Measurements from ENCODE around the gene OLFM2.

GRCh38 chr19:9941231-9941630 is 4.9 kb upstream of the OLFM2 start:
- TF ChIP-seq CTCF (IDR thresholded peaks at IDR 0.05; ENCODE audit: low read depth, low read length, missing input control) (no peak), MAX (IDR thresholded peaks at IDR 0.05) (no peak), TAF1 (conservative IDR thresholded peaks at IDR 0.05) (no peak), ATF3 (IDR thresholded peaks at IDR 0.05) (no peak), SP1 (IDR thresholded peaks at IDR 0.05) (no peak), RXRA (IDR thresholded peaks at IDR 0.05) (no peak), JUND (IDR thresholded peaks at IDR 0.05) (no peak)
